PC-9 (cell line): ENCODE measurements around the gene RICTOR. TPM values are rescaled to one million over a fixed set of nuclear protein-coding genes. Genes with fewer than 3 reads are reported as not detected.

Experiments used
- BruUV-seq: library from RNA; stranded (reverse); fragments of 400-500 nt; replicated peaks from 2 replicates; lab custom pipeline; 2021; lab: Mats Ljungman, UMichigan
- CTCF ChIA-PET: fragments of 300-600 bp; sonication (Branson Sonifier 250); formaldehyde crosslinking; loops from one replicate; lab custom pipeline; 2022; ENCODE audit warnings: antibody characterized with exemption; lab: Charles Lee
- POLR2A ChIA-PET: fragments of 300-600 bp; sonication (Branson Sonifier 250); formaldehyde crosslinking; loops from one replicate; lab custom pipeline; 2022; ENCODE audit warnings: antibody characterized with exemption; ENCODE audit not compliant: unreplicated experiment; lab: Charles Lee
- DNase-seq, 2 experiments: peaks; one replicate each; pipeline versions ENCODE4 v3.0.0 to v3.0.0-alpha.2; 2015 to 2022; ENCODE audit warnings: mixed read lengths in 1 of 2
- H2AFZ ChIP-seq: fragments of 200-600 bp; sonication (generic); 2 replicates; pipeline ENCODE4 v1.8.1; 2017; ENCODE audit warnings: antibody characterized with exemption
- H3F3A ChIP-seq: fragments of 200-600 bp; sonication (generic); 2 replicates; pipeline ENCODE4 v1.8.1; 2017; ENCODE audit warnings: antibody characterized with exemption, mild to moderate bottlenecking, low read depth; ENCODE audit not compliant: insufficient read depth
- H3K27ac ChIP-seq: fragments of 200-600 bp; sonication (generic); 2 replicates; pipeline ENCODE4 v1.6.1; 2016; ENCODE audit warnings: mixed run types
- H3K27me3 ChIP-seq: fragments of 200-600 bp; sonication (generic); 2 replicates; pipeline ENCODE4 v1.6.1; 2016; ENCODE audit warnings: low read depth, mixed run types; ENCODE audit not compliant: insufficient read depth
- H3K36me3 ChIP-seq: fragments of 200-600 bp; sonication (generic); 2 replicates; pipeline ENCODE4 v1.6.1; 2016; ENCODE audit warnings: low read depth, mixed run types
- H3K4me1 ChIP-seq: fragments of 200-600 bp; sonication (generic); replicated peaks from 2 replicates; pipeline ENCODE4 v1.6.1; 2016; ENCODE audit warnings: mixed run types; ENCODE audit not compliant: insufficient read depth
- H3K4me2 ChIP-seq: fragments of 200-600 bp; sonication (generic); 2 replicates; pipeline ENCODE4 v1.6.1; 2017; ENCODE audit warnings: mixed run types
- H3K4me3 ChIP-seq: fragments of 200-600 bp; sonication (generic); 2 replicates; pipeline ENCODE4 v1.6.1; 2016; ENCODE audit warnings: mixed run types
- H3K79me2 ChIP-seq: fragments of 200-600 bp; sonication (generic); 2 replicates; pipeline ENCODE4 v1.6.1; 2017; ENCODE audit warnings: low read depth, mixed run types
- H3K9me2 ChIP-seq: fragments of 200-600 bp; sonication (generic); 2 replicates; pipeline ENCODE4 v1.8.1; 2017; ENCODE audit warnings: mild to moderate bottlenecking; ENCODE audit not compliant: insufficient read depth
- H3K9me3 ChIP-seq: fragments of 200-600 bp; sonication (generic); 2 replicates; pipeline ENCODE4 v1.8.1; 2016; ENCODE audit warnings: low read depth; ENCODE audit not compliant: insufficient read depth
- H4K20me1 ChIP-seq: fragments of 200-600 bp; sonication (generic); 2 replicates; pipeline ENCODE4 v1.8.1; 2017; ENCODE audit not compliant: insufficient read depth
- CTCF ChIP-seq: fragments of 200-600 bp; sonication (generic); conservative IDR thresholded peaks from 2 replicates; pipeline ENCODE4 v1.6.1; 2017; ENCODE audit warnings: mixed run types, antibody characterized with exemption, mild to moderate bottlenecking, moderate library complexity
- EZH2 ChIP-seq: fragments of 200-600 bp; sonication (generic); IDR thresholded peaks from 2 replicates; pipeline ENCODE4 v1.8.0; 2017; ENCODE audit warnings: antibody characterized with exemption, low read depth
- intact Hi-C: fragments of 100-400 bp; cut with micrococcal nuclease; formaldehyde crosslinking; loops from one replicate; pipeline ENCODE4 v1.10.0; 2022; ENCODE audit not compliant: unreplicated experiment
- total RNA-seq: library from RNA; stranded (reverse); gene quantifications from 2 replicates; pipeline ENCODE4 v1.2.3, GENCODE V29; 2021

Gene RICTOR
- total RNA-seq, 1 experiment from 2014 or later, result 103 TPM

- CTCF ChIA-PET, result interaction anchor here (0.6 to 1.1 kb wide), 7 partner anchors 16 to 120 kb away, joined by 3 to 5 read pairs (median 3); no protein-coding TSS in a partner anchor
- Histone ChIP-seq H3K9me2 (no peaks in the 10 kb centered on the region), H3K4me3 (peak overlapping the region; percentile 93; the same call in 1 of the 2 replicates), H3K27me3 (no peaks in the 10 kb centered on the region), H3K79me2 (peaks cover 50% of the 10 kb centered on the region), H3K36me3 (peaks cover 6% of the 10 kb centered on the region), H3K9me3 (0 out of 2 replicates have a peak, but pooled peaks cover 4% of the 10 kb centered on the region), H3F3A (peaks cover 41% of the 10 kb centered on the region), H3K27ac (peak overlapping the region; percentile 96), H3K4me2 (peak overlapping the region; percentile 97), H3K4me1 (peaks cover 41% of the 10 kb centered on the region), H2AFZ (peak overlapping the region; percentile 1; the same call in 1 of the 2 replicates), H4K20me1 (no peaks in the 10 kb centered on the region; the same call in 1 of the 2 replicates)
- POLR2A ChIA-PET, result interaction anchor here (0.5 to 0.8 kb wide), 7 partner anchors 62 to 1694 kb away, joined by 3 to 19 read pairs (median 5); partner anchors contain the start of gene FYB1
- intact Hi-C loops, result loop anchor here (1.0 to 5.0 kb wide), 4 partner anchors 17 to 229 kb away; partner anchors contain the start of genes FYB1 and OSMR
- BruUV-seq, result no TSS peak
- DNase-seq, result no peak
- TF ChIP-seq CTCF, result no peak
- no peak for TF ChIP-seq EZH2
Observed at GRCh38 chr5:39076101-39076756, 2.0 kb upstream of the RICTOR start.

GRCh38 chr5:39073767-39074016 lies 507 bp downstream of the RICTOR start:
- intact Hi-C loops, result loop anchor here (1.0 to 5.0 kb wide), 3 partner anchors 75 to 122 kb away; no protein-coding TSS in a partner anchor
- peaks cover 73% of the 10 kb centered on the region for H3K79me2 ChIP-seq
- H3K4me1 ChIP-seq, result peaks cover 41% of the 10 kb centered on the region
- H3K4me2 ChIP-seq, result peak overlapping the region; percentile 89
- H3K9me3 ChIP-seq, result 0 out of 2 replicates have a peak, but pooled peaks cover 4% of the 10 kb centered on the region
- TF ChIP-seq EZH2 (no peak), CTCF (no peak)
- H3F3A ChIP-seq, result peaks cover 41% of the 10 kb centered on the region
- peak overlapping the region; percentile 55; the same call in 1 of the 2 replicates for H2AFZ ChIP-seq
- H3K27me3 ChIP-seq, result no peaks in the 10 kb centered on the region
- ChIA-PET CTCF (no interaction called here), POLR2A (interaction anchor here (0.6 kb wide), 1 partner anchor 151 kb away, joined by 3 read pairs; no protein-coding TSS in a partner anchor)
- peak overlapping the region; percentile 93 for H3K4me3 ChIP-seq
- BruUV-seq, result no TSS peak
- H3K27ac ChIP-seq, result peak overlapping the region; percentile 96
- H3K36me3 ChIP-seq, result peaks cover 20% of the 10 kb centered on the region
- no peak for DNase-seq
- no peaks in the 10 kb centered on the region for H3K9me2 ChIP-seq
- H4K20me1 ChIP-seq, result peaks cover 7% of the 10 kb centered on the region; the same call in 1 of the 2 replicates

DNA sequence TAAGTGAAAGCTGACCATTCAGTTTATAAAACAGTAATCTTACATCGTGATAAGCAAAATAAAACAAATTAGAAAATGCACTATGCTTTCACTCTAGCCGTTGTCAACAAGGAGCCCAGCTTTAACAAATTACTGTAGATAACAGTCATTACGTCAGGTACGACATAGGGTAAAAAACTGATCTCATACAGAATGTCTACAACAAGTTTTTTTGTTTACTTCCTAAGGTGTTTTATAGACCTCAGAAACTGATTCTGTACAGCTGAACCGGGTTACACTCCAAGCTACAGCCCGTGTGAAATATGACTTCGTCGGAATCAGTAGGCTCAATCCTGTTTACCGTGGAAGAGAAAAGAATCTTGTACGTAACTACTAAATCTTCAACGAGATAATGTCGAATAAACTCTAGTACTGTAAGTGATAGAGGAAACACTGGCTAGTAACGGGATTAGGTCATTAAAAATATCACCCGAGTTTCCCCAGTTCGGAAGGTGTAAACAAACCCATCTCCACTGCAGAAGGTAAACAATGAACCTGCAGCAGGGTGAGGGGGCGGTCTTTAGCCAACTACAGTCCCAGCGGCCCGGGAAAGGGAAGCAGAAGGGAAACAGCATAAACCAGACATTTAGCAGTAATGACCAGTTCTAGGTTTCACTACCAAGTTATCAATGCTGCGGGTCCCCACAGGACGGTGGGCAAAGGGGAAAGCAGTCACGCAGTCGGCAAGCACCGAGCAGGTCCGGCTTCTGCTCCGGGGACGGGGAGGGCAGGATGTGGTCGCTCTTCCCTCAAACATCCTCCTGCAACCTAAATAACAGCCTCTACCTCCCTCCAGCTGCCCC lies 1.1 kb downstream of the RICTOR start:
- peak overlapping the region; percentile 55 for H2AFZ ChIP-seq
- peak; percentile 71 to 82 for DNase-seq
- H3K4me1 ChIP-seq, result peaks cover 41% of the 10 kb centered on the region
- peak; percentile 29; the same call in 1 of the 2 replicates for TF ChIP-seq CTCF
- TF ChIP-seq EZH2, result no peak
- ChIA-PET POLR2A (interaction anchor here (0.5 to 0.6 kb wide), 3 partner anchors 19 to 151 kb away, joined by 3 to 5 read pairs (median 3); no protein-coding TSS in a partner anchor), CTCF (no interaction called here)
- peak overlapping the region; percentile 96 for H3K27ac ChIP-seq
- BruUV-seq, result no TSS peak
- peaks cover 26% of the 10 kb centered on the region for H3K36me3 ChIP-seq
- H3F3A ChIP-seq, result peaks cover 39% of the 10 kb centered on the region
- peaks cover 79% of the 10 kb centered on the region for H3K79me2 ChIP-seq
- no peaks in the 10 kb centered on the region for H3K27me3 ChIP-seq
- peak overlapping the region; percentile 89 for H3K4me2 ChIP-seq
- H4K20me1 ChIP-seq, result peaks cover 7% of the 10 kb centered on the region; the same call in 1 of the 2 replicates
- H3K9me3 ChIP-seq, result 0 out of 2 replicates have a peak, but pooled peaks cover 4% of the 10 kb centered on the region
- peak overlapping the region; percentile 93 for H3K4me3 ChIP-seq
- H3K9me2 ChIP-seq, result no peaks in the 10 kb centered on the region
- intact Hi-C loops, result loop anchor here (5.0 kb wide), 1 partner anchor 81 kb away; no protein-coding TSS in a partner anchor
